NB4 (cell line): Measurements from ENCODE around the gene CLMP.

ENCODE experiments used
- MYC ChIP-seq: IDR thresholded peaks from 2 replicates; pipeline ENCODE4 v1.6.1; 2011; ENCODE audit warnings: low read depth, low read length
- POLR2A ChIP-seq: IDR thresholded peaks from 2 replicates; pipeline ENCODE4 v1.6.1; 2011; ENCODE audit warnings: mild to moderate bottlenecking; ENCODE audit not compliant: insufficient read length; ENCODE audit errors: extremely low read depth
- TF ChIP-seq, protein P1 (sequence below): IDR thresholded peaks from one replicate; pipeline ENCODE4 v1.5.1; 2012; ENCODE audit warnings: low read depth, low read length
- TF ChIP-seq, protein P2 (sequence below): IDR thresholded peaks from 2 replicates; pipeline ENCODE4 v1.6.1; 2011; ENCODE audit warnings: low read depth, low read length

DNA sequence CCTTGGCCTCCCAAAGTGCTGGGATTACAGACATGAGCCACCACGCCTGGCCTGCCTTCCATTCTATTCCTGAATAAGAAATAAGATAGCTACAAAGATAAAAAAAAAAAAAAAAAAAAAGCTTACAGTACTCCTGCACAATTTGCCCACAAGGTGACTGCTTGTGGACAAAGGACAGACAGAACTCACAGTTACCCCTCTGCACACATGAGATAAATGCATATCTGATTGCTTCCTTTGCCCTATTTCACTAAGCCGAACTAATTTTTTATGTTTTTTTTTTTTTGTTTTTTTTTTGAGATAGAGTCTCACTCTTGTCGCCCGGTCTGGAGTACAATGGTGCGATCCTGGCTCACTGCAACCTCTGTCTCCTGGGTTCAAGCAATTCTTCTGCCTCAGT lies 109.6 kb downstream of the CLMP start:
- TF ChIP-seq, protein P1, sequence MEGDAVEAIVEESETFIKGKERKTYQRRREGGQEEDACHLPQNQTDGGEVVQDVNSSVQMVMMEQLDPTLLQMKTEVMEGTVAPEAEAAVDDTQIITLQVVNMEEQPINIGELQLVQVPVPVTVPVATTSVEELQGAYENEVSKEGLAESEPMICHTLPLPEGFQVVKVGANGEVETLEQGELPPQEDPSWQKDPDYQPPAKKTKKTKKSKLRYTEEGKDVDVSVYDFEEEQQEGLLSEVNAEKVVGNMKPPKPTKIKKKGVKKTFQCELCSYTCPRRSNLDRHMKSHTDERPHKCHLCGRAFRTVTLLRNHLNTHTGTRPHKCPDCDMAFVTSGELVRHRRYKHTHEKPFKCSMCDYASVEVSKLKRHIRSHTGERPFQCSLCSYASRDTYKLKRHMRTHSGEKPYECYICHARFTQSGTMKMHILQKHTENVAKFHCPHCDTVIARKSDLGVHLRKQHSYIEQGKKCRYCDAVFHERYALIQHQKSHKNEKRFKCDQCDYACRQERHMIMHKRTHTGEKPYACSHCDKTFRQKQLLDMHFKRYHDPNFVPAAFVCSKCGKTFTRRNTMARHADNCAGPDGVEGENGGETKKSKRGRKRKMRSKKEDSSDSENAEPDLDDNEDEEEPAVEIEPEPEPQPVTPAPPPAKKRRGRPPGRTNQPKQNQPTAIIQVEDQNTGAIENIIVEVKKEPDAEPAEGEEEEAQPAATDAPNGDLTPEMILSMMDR = no peak
- TF ChIP-seq POLR2A = no peak
- TF ChIP-seq MYC = no peak
- TF ChIP-seq, protein P2, sequence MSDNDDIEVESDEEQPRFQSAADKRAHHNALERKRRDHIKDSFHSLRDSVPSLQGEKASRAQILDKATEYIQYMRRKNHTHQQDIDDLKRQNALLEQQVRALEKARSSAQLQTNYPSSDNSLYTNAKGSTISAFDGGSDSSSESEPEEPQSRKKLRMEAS = no peak
